Measurements from ENCODE around the gene TMED9. TPM values are rescaled to one million over a fixed set of nuclear protein-coding genes. Genes with fewer than 3 reads are reported as not detected.

TMED9 gene
- total RNA-seq, 2 experiments from 2014 or later = 67.6 to 134 TPM

GRCh38 chr5:177548495-177548894 lies 43.5 kb upstream of the TMED9 start:
- H3K4me2 ChIP-seq (ENCODE audit: low read length) = no peak overlapping the region
- H3K4me3 ChIP-seq (ENCODE audit: low read depth, low read length, poor library complexity, severe bottlenecking) = no peak overlapping the region
- H3K36me3 ChIP-seq (ENCODE audit: insufficient read depth, low read length) = peaks cover 60% of the 10 kb centered on the region
- DNase-seq (ENCODE audit: low spot score) = no peak
- TF ChIP-seq EZH2phosphoT487 (IDR thresholded peaks at IDR 0.05; ENCODE audit: borderline replicate concordance, low read depth, low read length) (no peak), CTCF (conservative IDR thresholded peaks at IDR 0.05; ENCODE audit: low read length) (no peak)
- H3K79me2 ChIP-seq (ENCODE audit: insufficient read depth, low read depth, low read length) = peaks cover 18% of the 10 kb centered on the region
- no peaks in the 10 kb centered on the region for H3K9me2 ChIP-seq (ENCODE audit: insufficient read depth, low read length)
- CTCF ChIA-PET (ENCODE audit: unreplicated experiment) = interaction anchor here (0.6 kb wide), 1 partner anchor 40 kb away, joined by 3 read pairs; no protein-coding TSS in a partner anchor
- POLR2A ChIA-PET = interaction anchor here (0.6 to 0.8 kb wide), 2 partner anchors 26 to 158 kb away, joined by 3 read pairs; no protein-coding TSS in a partner anchor
- H4K20me1 ChIP-seq (ENCODE audit: insufficient read depth, low read length) = no peaks in the 10 kb centered on the region
- intact Hi-C loops (cut with micrococcal nuclease; ENCODE audit: unreplicated experiment) = no loop called here
- peaks cover 9% of the 10 kb centered on the region for H3K4me1 ChIP-seq (ENCODE audit: insufficient read depth, low read length, poor library complexity, severe bottlenecking)
- no TSS peak for BruUV-seq (replicated peaks)
- no peak overlapping the region for H2AFZ ChIP-seq (ENCODE audit: low read length)
- H3K9me3 ChIP-seq (ENCODE audit: low read length) = no peaks in the 10 kb centered on the region
- H3K27ac ChIP-seq (ENCODE audit: low read depth, low read length, poor library complexity, severe bottlenecking) = no peak overlapping the region

- Histone ChIP-seq H3K36me3 (ENCODE audit: insufficient read depth, low read length) (peaks cover 54% of the 10 kb centered on the region), H3K4me2 (ENCODE audit: low read length) (no peak overlapping the region), H4K20me1 (ENCODE audit: insufficient read depth, low read length) (no peaks in the 10 kb centered on the region), H2AFZ (ENCODE audit: low read length) (no peak overlapping the region), H3K79me2 (ENCODE audit: insufficient read depth, low read depth, low read length) (peaks cover 24% of the 10 kb centered on the region), H3K4me3 (ENCODE audit: low read depth, low read length, poor library complexity, severe bottlenecking) (no peak overlapping the region), H3K9me3 (ENCODE audit: low read length) (no peaks in the 10 kb centered on the region), H3K4me1 (ENCODE audit: insufficient read depth, low read length, poor library complexity, severe bottlenecking) (peaks cover 15% of the 10 kb centered on the region), H3K9me2 (ENCODE audit: insufficient read depth, low read length) (no peaks in the 10 kb centered on the region), H3K27ac (ENCODE audit: low read depth, low read length, poor library complexity, severe bottlenecking) (no peak overlapping the region)
- no TSS peak for BruUV-seq (replicated peaks)
- TF ChIP-seq EZH2phosphoT487 (IDR thresholded peaks at IDR 0.05; ENCODE audit: borderline replicate concordance, low read depth, low read length) (no peak), CTCF (conservative IDR thresholded peaks at IDR 0.05; ENCODE audit: low read length) (no peak)
- intact Hi-C loops (cut with micrococcal nuclease; ENCODE audit: unreplicated experiment) = no loop called here
- CTCF ChIA-PET (ENCODE audit: unreplicated experiment) = no interaction called here
- POLR2A ChIA-PET = interaction anchor here (0.6 to 0.9 kb wide), 2 partner anchors 43 to 75 kb away, joined by 3 to 6 read pairs; no protein-coding TSS in a partner anchor
- DNase-seq (ENCODE audit: low spot score) = no peak
These were observed 41.9 kb upstream of the TMED9 start for GRCh38 chr5:177550122-177550521.

GRCh38 chr5:177552839-177553455 lies 39.1 kb upstream of the TMED9 start:
- peak overlapping the region; percentile 82 for H3K4me2 ChIP-seq (ENCODE audit: low read length)
- no peak for TF ChIP-seq EZH2phosphoT487 (IDR thresholded peaks at IDR 0.05; ENCODE audit: borderline replicate concordance, low read depth, low read length)
- TF ChIP-seq CTCF (conservative IDR thresholded peaks at IDR 0.05; ENCODE audit: low read length) = no peak
- CTCF ChIA-PET (ENCODE audit: unreplicated experiment) = interaction anchor here (0.6 to 1.0 kb wide), 3 partner anchors 50 to 244 kb away, joined by 3 to 4 read pairs (median 4); no protein-coding TSS in a partner anchor
- peaks cover 15% of the 10 kb centered on the region for H3K4me1 ChIP-seq (ENCODE audit: insufficient read depth, low read length, poor library complexity, severe bottlenecking)
- POLR2A ChIA-PET = interaction anchor here (0.7 kb wide), 1 partner anchor 17 kb away, joined by 4 read pairs; no protein-coding TSS in a partner anchor
- no peaks in the 10 kb centered on the region for H3K9me2 ChIP-seq (ENCODE audit: insufficient read depth, low read length)
- peaks cover 24% of the 10 kb centered on the region for H3K79me2 ChIP-seq (ENCODE audit: insufficient read depth, low read depth, low read length)
- DNase-seq (ENCODE audit: low spot score) = no peak
- H3K9me3 ChIP-seq (ENCODE audit: low read length) = no peaks in the 10 kb centered on the region
- H2AFZ ChIP-seq (ENCODE audit: low read length) = no peak overlapping the region
- BruUV-seq (replicated peaks) = no TSS peak
- H3K4me3 ChIP-seq (ENCODE audit: low read depth, low read length, poor library complexity, severe bottlenecking) = peak overlapping the region; percentile 92
- H3K27ac ChIP-seq (ENCODE audit: low read depth, low read length, poor library complexity, severe bottlenecking) = no peak overlapping the region
- H4K20me1 ChIP-seq (ENCODE audit: insufficient read depth, low read length) = no peaks in the 10 kb centered on the region
- intact Hi-C loops (cut with micrococcal nuclease; ENCODE audit: unreplicated experiment) = no loop called here
- H3K36me3 ChIP-seq (ENCODE audit: insufficient read depth, low read length) = peaks cover 41% of the 10 kb centered on the region
